ENCODE measurements around the gene DNAH8.

Gene DNAH8

GRCh38 chr6:38831865-38832264 is 116.8 kb downstream of the DNAH8 start:
- H3K4me1 Mint-ChIP-seq (ENCODE audit: low read depth in 2 of 2): peaks cover 0 to 3% of the 10 kb centered on the region in 2 donors
- no peak for DNase-seq
- H3K9me3 Mint-ChIP-seq: peaks cover 0 to 7% of the 10 kb centered on the region in 2 donors
- H3K36me3 Mint-ChIP-seq (ENCODE audit: insufficient read depth): no peaks in the 10 kb centered on the region
- H3K27me3 Mint-ChIP-seq: peaks cover 25 to 40% of the 10 kb centered on the region in 2 donors
- no peak overlapping the region for H3K27ac Mint-ChIP-seq
- H3K4me3 Mint-ChIP-seq: no peak overlapping the region
- no peak for ATAC-seq (replicated peaks)

GRCh38 chr6:38833320-38833719 is 118.2 kb downstream of the DNAH8 start:
- H3K27me3 Mint-ChIP-seq: peaks cover 18 to 33% of the 10 kb centered on the region in 2 donors
- ATAC-seq (replicated peaks): no peak
- no peak overlapping the region for H3K4me3 Mint-ChIP-seq
- DNase-seq: no peak
- H3K4me1 Mint-ChIP-seq (ENCODE audit: low read depth in 2 of 2): peaks cover 0 to 3% of the 10 kb centered on the region in 2 donors
- no peaks in the 10 kb centered on the region for H3K36me3 Mint-ChIP-seq (ENCODE audit: insufficient read depth)
- H3K9me3 Mint-ChIP-seq: peaks cover 0 to 7% of the 10 kb centered on the region in 2 donors
- no peak overlapping the region for H3K27ac Mint-ChIP-seq

- no peak for ATAC-seq (replicated peaks)
- no peaks in the 10 kb centered on the region for H3K36me3 Mint-ChIP-seq (ENCODE audit: insufficient read depth)
- no peak overlapping the region for H3K4me3 Mint-ChIP-seq
- H3K4me1 Mint-ChIP-seq (ENCODE audit: low read depth in 2 of 2): peaks cover 0 to 3% of the 10 kb centered on the region in 2 donors
- no peak for DNase-seq
- no peaks in the 10 kb centered on the region for H3K9me3 Mint-ChIP-seq
- H3K27me3 Mint-ChIP-seq: peaks cover 0 to 15% of the 10 kb centered on the region in 2 donors
- no peak overlapping the region for H3K27ac Mint-ChIP-seq
Measured at GRCh38 chr6:38836585-38836984, 121.5 kb downstream of the DNAH8 start.

- H3K9me3 Mint-ChIP-seq: no peaks in the 10 kb centered on the region
- no peak for DNase-seq
- no peak overlapping the region for H3K4me3 Mint-ChIP-seq
- ATAC-seq (replicated peaks): no peak
- no peaks in the 10 kb centered on the region for H3K36me3 Mint-ChIP-seq (ENCODE audit: insufficient read depth)
- H3K4me1 Mint-ChIP-seq (ENCODE audit: low read depth in 2 of 2): peaks cover 0 to 3% of the 10 kb centered on the region in 2 donors
- H3K27ac Mint-ChIP-seq: no peak overlapping the region
- H3K27me3 Mint-ChIP-seq: peaks cover 0 to 15% of the 10 kb centered on the region in 2 donors
Measured at GRCh38 chr6:38837101-38837500, 122.0 kb downstream of the DNAH8 start.

GRCh38 chr6:38843798-38844197 is 128.7 kb downstream of the DNAH8 start:
- H3K27me3 Mint-ChIP-seq: peaks cover 11% of the 10 kb centered on the region in 2 donors
- no peaks in the 10 kb centered on the region for H3K9me3 Mint-ChIP-seq
- H3K4me1 Mint-ChIP-seq (ENCODE audit: low read depth in 2 of 2): no peaks in the 10 kb centered on the region
- H3K36me3 Mint-ChIP-seq (ENCODE audit: insufficient read depth): no peaks in the 10 kb centered on the region
- H3K27ac Mint-ChIP-seq: no peak overlapping the region
- ATAC-seq (replicated peaks) (no peak), DNase-seq (no peak)
- H3K4me3 Mint-ChIP-seq: no peak overlapping the region

GRCh38 chr6:38845931-38846330 is 130.8 kb downstream of the DNAH8 start:
- ATAC-seq (replicated peaks): no peak
- no peaks in the 10 kb centered on the region for H3K4me1 Mint-ChIP-seq (ENCODE audit: low read depth in 2 of 2)
- H3K9me3 Mint-ChIP-seq: no peaks in the 10 kb centered on the region

GRCh38 chr6:38846361-38846760 is 131.2 kb downstream of the DNAH8 start:
- H3K9me3 Mint-ChIP-seq: no peaks in the 10 kb centered on the region
- DNase-seq: no peak
- no peak overlapping the region for H3K27ac Mint-ChIP-seq
- H3K27me3 Mint-ChIP-seq: peaks cover 19 to 20% of the 10 kb centered on the region in 2 donors
- H3K36me3 Mint-ChIP-seq (ENCODE audit: insufficient read depth): no peaks in the 10 kb centered on the region
- no peak for ATAC-seq (replicated peaks)
- no peak overlapping the region for H3K4me3 Mint-ChIP-seq
- no peaks in the 10 kb centered on the region for H3K4me1 Mint-ChIP-seq (ENCODE audit: low read depth in 2 of 2)

More at GRCh38 chr6:38845931-38846330, 130.8 kb downstream of the DNAH8 start:
- DNase-seq: no peak
- Mint-ChIP-seq H3K27me3 (peaks cover 14 to 15% of the 10 kb centered on the region in 2 donors), H3K36me3 (ENCODE audit: insufficient read depth) (no peaks in the 10 kb centered on the region), H3K4me3 (no peak overlapping the region), H3K27ac (no peak overlapping the region)

GRCh38 chr6:38846844-38847243 is 131.7 kb downstream of the DNAH8 start:
- no peak for ATAC-seq (replicated peaks)
- peaks cover 22 to 23% of the 10 kb centered on the region in 2 donors for H3K27me3 Mint-ChIP-seq
- no peak for DNase-seq
- H3K4me3 Mint-ChIP-seq: no peak overlapping the region
- H3K27ac Mint-ChIP-seq: no peak overlapping the region
- no peaks in the 10 kb centered on the region for H3K36me3 Mint-ChIP-seq (ENCODE audit: insufficient read depth)
- H3K4me1 Mint-ChIP-seq (ENCODE audit: low read depth in 2 of 2): no peaks in the 10 kb centered on the region
- no peaks in the 10 kb centered on the region for H3K9me3 Mint-ChIP-seq

- no peak for DNase-seq
- no peak overlapping the region for H3K4me3 Mint-ChIP-seq
- peaks cover 22 to 30% of the 10 kb centered on the region in 2 donors for H3K27me3 Mint-ChIP-seq
- H3K36me3 Mint-ChIP-seq (ENCODE audit: insufficient read depth): no peaks in the 10 kb centered on the region
- H3K9me3 Mint-ChIP-seq: no peaks in the 10 kb centered on the region
- no peaks in the 10 kb centered on the region for H3K4me1 Mint-ChIP-seq (ENCODE audit: low read depth in 2 of 2)
- no peak for ATAC-seq (replicated peaks)
- H3K27ac Mint-ChIP-seq: no peak overlapping the region
Measured at GRCh38 chr6:38847497-38847896, 132.4 kb downstream of the DNAH8 start.

GRCh38 chr6:38848760-38849159 is 133.6 kb downstream of the DNAH8 start:
- H3K4me1 Mint-ChIP-seq (ENCODE audit: low read depth in 2 of 2): no peaks in the 10 kb centered on the region
- ATAC-seq (replicated peaks) (no peak), DNase-seq (no peak)
- H3K27ac Mint-ChIP-seq: no peak overlapping the region
- H3K36me3 Mint-ChIP-seq (ENCODE audit: insufficient read depth): no peaks in the 10 kb centered on the region
- no peaks in the 10 kb centered on the region for H3K9me3 Mint-ChIP-seq
- H3K27me3 Mint-ChIP-seq: peaks cover 22 to 27% of the 10 kb centered on the region in 2 donors
- H3K4me3 Mint-ChIP-seq: no peak overlapping the region

- DNase-seq (no peak), ATAC-seq (replicated peaks) (no peak)
- no peak overlapping the region for H3K4me3 Mint-ChIP-seq
- no peaks in the 10 kb centered on the region for H3K4me1 Mint-ChIP-seq (ENCODE audit: low read depth in 2 of 2)
- no peaks in the 10 kb centered on the region for H3K9me3 Mint-ChIP-seq
- H3K27me3 Mint-ChIP-seq: peaks cover 20 to 39% of the 10 kb centered on the region in 2 donors
- no peak overlapping the region for H3K27ac Mint-ChIP-seq
- H3K36me3 Mint-ChIP-seq (ENCODE audit: insufficient read depth): no peaks in the 10 kb centered on the region
Measured at GRCh38 chr6:38852215-38852614, 137.1 kb downstream of the DNAH8 start.

- Mint-ChIP-seq H3K4me3 (no peak overlapping the region), H3K4me1 (ENCODE audit: low read depth in 2 of 2) (no peaks in the 10 kb centered on the region), H3K36me3 (ENCODE audit: insufficient read depth) (no peaks in the 10 kb centered on the region), H3K9me3 (no peaks in the 10 kb centered on the region), H3K27me3 (peaks cover 20 to 38% of the 10 kb centered on the region in 2 donors), H3K27ac (no peak overlapping the region)
- DNase-seq: no peak
- ATAC-seq (replicated peaks): no peak
Measured at GRCh38 chr6:38853236-38853635, 138.1 kb downstream of the DNAH8 start.

- DNase-seq (no peak), ATAC-seq (replicated peaks) (no peak)
- Mint-ChIP-seq H3K4me1 (ENCODE audit: low read depth in 2 of 2) (no peaks in the 10 kb centered on the region), H3K27ac (peak overlapping the region in 1 of 2 donors; percentile 29), H3K4me3 (no peak overlapping the region), H3K9me3 (no peaks in the 10 kb centered on the region), H3K27me3 (peaks cover 11 to 32% of the 10 kb centered on the region in 2 donors), H3K36me3 (ENCODE audit: insufficient read depth) (no peaks in the 10 kb centered on the region)
Measured at GRCh38 chr6:38856492-38856891, 141.4 kb downstream of the DNAH8 start.

GRCh38 chr6:38857815-38858214 is 142.7 kb downstream of the DNAH8 start:
- H3K4me1 Mint-ChIP-seq (ENCODE audit: low read depth in 2 of 2): no peaks in the 10 kb centered on the region
- no peak overlapping the region for H3K4me3 Mint-ChIP-seq
- no peaks in the 10 kb centered on the region for H3K9me3 Mint-ChIP-seq
- peaks cover 12 to 31% of the 10 kb centered on the region in 2 donors for H3K27me3 Mint-ChIP-seq
- H3K36me3 Mint-ChIP-seq (ENCODE audit: insufficient read depth): no peaks in the 10 kb centered on the region
- no peak overlapping the region for H3K27ac Mint-ChIP-seq
- ATAC-seq (replicated peaks) (no peak), DNase-seq (no peak)

- no peaks in the 10 kb centered on the region for H3K36me3 Mint-ChIP-seq (ENCODE audit: insufficient read depth)
- no peaks in the 10 kb centered on the region for H3K4me1 Mint-ChIP-seq (ENCODE audit: low read depth in 2 of 2)
- H3K9me3 Mint-ChIP-seq: no peaks in the 10 kb centered on the region
- H3K27ac Mint-ChIP-seq: no peak overlapping the region
- DNase-seq: no peak
- H3K4me3 Mint-ChIP-seq: no peak overlapping the region
- H3K27me3 Mint-ChIP-seq: peaks cover 12 to 29% of the 10 kb centered on the region in 2 donors
- no peak for ATAC-seq (replicated peaks)
Measured at GRCh38 chr6:38860041-38860440, 144.9 kb downstream of the DNAH8 start.

Data from effector memory CD8-positive, alpha-beta T cell (primary cell).